Vagina (tissue), 2 donors: ENCODE data around the gene PCDH20.

Experiments used
- CTCF ChIP-seq, 3 experiments: fragments of 450-650 bp in 2 of 3; fragments of 200-600 bp in 1 of 3; sonication (generic) in 1 of 3; IDR thresholded peaks; one replicate each; pipeline ENCODE4 v1.5.1; 2017 to 2019; ENCODE audit warnings: antibody characterized with exemption in 3 of 3, mild to moderate bottlenecking in 2 of 3, moderate library complexity in 2 of 3
- POLR2A ChIP-seq, 2 donors: fragments of 450-650 bp; IDR thresholded peaks; one replicate each; pipeline ENCODE4 v1.6.1; 2017; ENCODE audit warnings: antibody characterized with exemption in 2 of 2, mild to moderate bottlenecking in 2 of 2, moderate library complexity in 2 of 2
- POLR2AphosphoS5 ChIP-seq, 2 donors: sonication (generic); formaldehyde crosslinking; IDR thresholded peaks; one replicate each; pipeline ENCODE4 v1.9.0; 2017; ENCODE audit warnings: antibody characterized with exemption in 2 of 2, mild to moderate bottlenecking in 2 of 2, low read depth in 1 of 2; ENCODE audit not compliant: insufficient read depth in 1 of 2

- no peak for TF ChIP-seq CTCF (IDR thresholded peaks at IDR 0.05)
- no peak for TF ChIP-seq POLR2A (IDR thresholded peaks at IDR 0.05)
- TF ChIP-seq POLR2AphosphoS5 (IDR thresholded peaks at IDR 0.05; ENCODE audit: insufficient read depth in 1 of 2, low read depth in 1 of 2) = no peak
These were observed 37.5 kb upstream of the PCDH20 start for GRCh38 chr13:61453121-61453520.
